OCI-LY1 (cell line): Measurements from ENCODE around the gene MED14.

Experiments
- H2AFZ ChIP-seq: fragments of 200-600 bp; sonication (generic), shearing (Covaris generic); 2 replicates; pipeline ENCODE4 v1.6.0; 2014; ENCODE audit warnings: antibody characterized with exemption, mild to moderate bottlenecking, low read length
- H3F3A ChIP-seq: fragments of 200-600 bp; sonication (generic), shearing (Covaris generic); 2 replicates; pipeline ENCODE4 v1.6.0; 2014; ENCODE audit warnings: mild to moderate bottlenecking, antibody characterized with exemption, low read length, moderate library complexity; ENCODE audit not compliant: insufficient read depth
- H3K27ac ChIP-seq: fragments of 200-600 bp; sonication (generic); 2 replicates; pipeline ENCODE4 v1.5.1; 2014; ENCODE audit warnings: low read length, mixed run types, mild to moderate bottlenecking, low read depth; ENCODE audit not compliant: poor library complexity, severe bottlenecking
- H3K27me3 ChIP-seq: fragments of 200-600 bp; sonication (generic); 2 replicates; pipeline ENCODE4 v1.6.0; 2014; ENCODE audit warnings: antibody characterized with exemption, mild to moderate bottlenecking, low read length, moderate library complexity; ENCODE audit not compliant: insufficient read depth
- H3K36me3 ChIP-seq: fragments of 200-600 bp; sonication (generic); 2 replicates; pipeline ENCODE4 v1.6.1; 2014; ENCODE audit warnings: mild to moderate bottlenecking, antibody characterized with exemption, low read length, moderate library complexity, mixed read lengths; ENCODE audit not compliant: insufficient read depth
- H3K4me1 ChIP-seq: fragments of 200-600 bp; sonication (generic); 2 replicates; pipeline ENCODE4 v1.5.1; 2014; ENCODE audit warnings: mild to moderate bottlenecking, low read length, moderate library complexity; ENCODE audit not compliant: insufficient read depth, severe bottlenecking
- H3K4me2 ChIP-seq: fragments of 200-600 bp; sonication (generic), shearing (Covaris generic); 2 replicates; pipeline ENCODE4 v1.6.1; 2014; ENCODE audit warnings: low read length
- H3K4me3 ChIP-seq: fragments of 200-600 bp; sonication (generic); 2 replicates; pipeline ENCODE4 v1.5.1; 2014; ENCODE audit warnings: low read length, low read depth, mild to moderate bottlenecking, mixed read lengths; ENCODE audit not compliant: poor library complexity, severe bottlenecking
- H3K79me2 ChIP-seq: fragments of 200-600 bp; shearing (Covaris generic); 2 replicates; pipeline ENCODE4 v1.6.1; 2016; ENCODE audit warnings: mixed run types, low read length, mixed read lengths; ENCODE audit not compliant: insufficient read depth
- H3K9ac ChIP-seq: fragments of 200-600 bp; sonication (generic), shearing (Covaris generic); 2 replicates; pipeline ENCODE4 v1.6.1; 2014; ENCODE audit warnings: mild to moderate bottlenecking, low read length, mixed read lengths
- H3K9me2 ChIP-seq: fragments of 200-600 bp; sonication (generic), shearing (Covaris generic); 2 replicates; pipeline ENCODE4 v1.6.1; 2014; ENCODE audit warnings: low read depth, mild to moderate bottlenecking, low read length, mixed read lengths
- H3K9me3 ChIP-seq: fragments of 200-600 bp; shearing (Covaris generic); 2 replicates; pipeline ENCODE4 v1.6.1; 2014; ENCODE audit warnings: low read length, mixed read lengths
- H4K20me1 ChIP-seq: fragments of 200-600 bp; sonication (generic), shearing (Covaris generic); 2 replicates; pipeline ENCODE4 v1.6.0; 2016; ENCODE audit warnings: mild to moderate bottlenecking, low read length; ENCODE audit not compliant: insufficient read depth
- CTCF ChIP-seq: fragments of 200-600 bp; sonication (generic), shearing (Covaris generic); IDR thresholded peaks from 2 replicates; pipeline ENCODE4 v1.5.1; 2017; ENCODE audit warnings: mild to moderate bottlenecking, antibody characterized with exemption, low read length, moderate library complexity, mixed read lengths
- EZH2 ChIP-seq: fragments of 200-600 bp; sonication (generic), shearing (Covaris generic); IDR thresholded peaks from 2 replicates; pipeline ENCODE4 v1.8.0; 2017; ENCODE audit warnings: borderline replicate concordance, mixed run types, mild to moderate bottlenecking, antibody characterized with exemption, low read length, moderate library complexity, mixed read lengths

MED14 gene

DNA sequence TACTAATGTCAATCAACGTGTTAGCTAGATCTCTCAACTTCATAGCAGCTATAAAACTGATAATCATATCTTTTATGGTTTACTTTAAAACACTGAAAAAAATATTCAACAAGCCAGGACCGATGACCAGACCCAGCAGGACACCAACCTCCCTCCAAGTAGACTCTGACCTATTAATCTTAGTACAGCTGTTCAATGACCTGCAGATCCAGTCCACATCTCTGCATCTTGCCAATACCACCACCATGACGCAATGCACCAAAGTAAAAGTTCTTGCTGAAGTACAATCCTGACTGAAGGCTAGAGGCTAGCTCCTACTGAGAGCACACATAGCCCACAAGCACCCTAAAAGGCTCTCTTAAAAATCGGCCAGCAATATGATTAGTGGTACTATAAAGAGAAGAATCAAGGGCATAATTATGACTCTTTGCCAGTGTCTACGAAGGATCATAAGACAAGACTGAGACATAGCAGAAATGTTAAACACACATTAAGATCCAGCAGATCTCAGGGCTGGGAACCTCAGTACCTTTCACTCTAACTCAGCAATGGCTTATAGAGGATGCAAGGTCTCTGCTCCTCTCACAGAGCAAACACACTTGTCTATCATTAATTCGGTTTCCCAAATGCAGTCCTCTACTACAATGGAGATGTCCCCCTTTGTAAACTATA is 7.6 kb downstream of the MED14 start:
- H3K79me2 ChIP-seq: peaks cover 38% of the 10 kb centered on the region
- TF ChIP-seq EZH2: no peak
- TF ChIP-seq CTCF: no peak
- no peaks in the 10 kb centered on the region for H3K9me2 ChIP-seq
- H3K27ac ChIP-seq: no peak overlapping the region
- peaks cover 27% of the 10 kb centered on the region for H3K36me3 ChIP-seq
- peaks cover 24% of the 10 kb centered on the region for H3K4me1 ChIP-seq
- no peak overlapping the region for H2AFZ ChIP-seq
- no peaks in the 10 kb centered on the region for H4K20me1 ChIP-seq
- H3F3A ChIP-seq: no peaks in the 10 kb centered on the region
- no peaks in the 10 kb centered on the region for H3K27me3 ChIP-seq
- no peak overlapping the region for H3K4me2 ChIP-seq
- no peak overlapping the region for H3K9ac ChIP-seq
- H3K9me3 ChIP-seq: no peaks in the 10 kb centered on the region
- H3K4me3 ChIP-seq: no peak overlapping the region

DNA sequence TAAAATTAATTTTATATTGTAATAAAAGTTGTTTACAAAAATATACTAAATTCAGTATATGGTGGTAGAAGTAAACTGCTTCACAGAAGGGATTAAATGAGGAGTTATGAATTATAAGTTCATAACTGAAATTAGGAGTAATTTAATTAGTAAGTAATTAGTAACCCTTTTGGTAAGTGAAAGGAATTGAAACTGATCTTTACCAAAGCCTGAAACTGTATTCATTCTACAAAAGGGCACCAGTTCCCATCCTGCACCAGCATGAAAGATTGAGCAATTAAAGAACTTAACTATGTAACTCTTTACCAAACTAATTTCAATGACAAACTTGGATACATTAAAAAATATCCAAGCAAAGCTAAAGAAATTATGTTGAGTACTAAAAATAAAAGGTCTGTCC is 8.2 kb downstream of the MED14 start:
- Histone ChIP-seq H2AFZ (no peak overlapping the region), H3K36me3 (peaks cover 34% of the 10 kb centered on the region), H3K4me3 (no peak overlapping the region), H3K9me2 (no peaks in the 10 kb centered on the region), H4K20me1 (no peaks in the 10 kb centered on the region), H3K4me2 (no peak overlapping the region), H3K9me3 (no peaks in the 10 kb centered on the region), H3K4me1 (peaks cover 24% of the 10 kb centered on the region), H3F3A (no peaks in the 10 kb centered on the region), H3K9ac (no peak overlapping the region), H3K27me3 (no peaks in the 10 kb centered on the region), H3K79me2 (peaks cover 34% of the 10 kb centered on the region), H3K27ac (no peak overlapping the region)
- TF ChIP-seq CTCF (no peak), EZH2 (no peak)

DNA sequence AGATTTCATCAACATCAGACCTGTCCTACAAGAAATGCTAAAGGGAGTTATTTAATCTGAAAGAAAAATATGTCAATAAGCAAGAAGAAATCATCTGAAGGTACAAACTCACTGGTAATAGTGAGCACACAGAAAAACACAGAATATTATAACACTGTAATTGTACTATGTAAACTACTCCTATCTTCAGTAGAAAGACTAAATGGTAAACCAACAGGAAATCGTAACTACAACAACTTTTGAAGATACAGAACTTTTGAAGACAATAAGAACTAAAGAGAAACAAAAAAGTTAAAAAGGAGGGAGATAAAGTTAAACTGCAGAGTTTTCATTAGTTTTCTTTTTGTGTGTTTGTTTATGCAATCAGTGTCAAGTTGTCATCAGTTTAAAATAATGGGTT is 12.4 kb downstream of the MED14 start:
- Histone ChIP-seq H3K79me2 (peaks cover 20% of the 10 kb centered on the region), H3K9ac (no peak overlapping the region), H3K27ac (no peak overlapping the region), H3K9me3 (no peaks in the 10 kb centered on the region), H3K36me3 (peaks cover 69% of the 10 kb centered on the region), H3F3A (no peaks in the 10 kb centered on the region), H3K9me2 (no peaks in the 10 kb centered on the region), H2AFZ (no peak overlapping the region), H3K4me3 (no peak overlapping the region), H4K20me1 (no peaks in the 10 kb centered on the region), H3K27me3 (no peaks in the 10 kb centered on the region), H3K4me2 (no peak overlapping the region), H3K4me1 (no peaks in the 10 kb centered on the region)
- TF ChIP-seq EZH2 (no peak), CTCF (no peak)
